HepG2 (cell line): ENCODE results near the gene ZNF446. TPM values are rescaled to one million over a fixed set of nuclear protein-coding genes. Genes with fewer than 3 reads are reported as not detected.
"Not testable (repeated sequence)": the region's sequence is repeated elsewhere in the genome, so short reads cannot be mapped to it uniquely, and the experiment has no call there.

ENCODE experiments used
- ATAC-seq: fragments of 200-7000 bp; cut with Tn5 transposase; 3 replicates; pipeline ENCODE4 v1.9.1; 2020; ENCODE audit warnings: mild to moderate bottlenecking, moderate library complexity
- BruUV-seq: library from RNA; stranded (reverse); fragments of 400-500 nt; replicated peaks from 2 replicates; lab custom pipeline; 2021; lab: Mats Ljungman, UMichigan
- CTCF ChIA-PET: fragments of 300-600 bp; formaldehyde crosslinking; extraction: SDS; loops from one replicate; lab custom pipeline; 2021; ENCODE audit warnings: low total read pairs, inconsistent platforms, low intra/inter-chr PET ratio; lab: Yijun Ruan, JAX
- POLR2A ChIA-PET: fragments of 350-600 bp; sonication (Branson Sonifier 250); formaldehyde crosslinking; loops from one replicate; lab custom pipeline; 2020; ENCODE audit warnings: antibody characterized with exemption, inconsistent platforms; lab: Yijun Ruan, JAX
- DNase-seq: peaks from one replicate; pipeline ENCODE4 v3.0.0-alpha.2; 2015; ENCODE audit warnings: low spot score
- FAIRE-seq: peaks from 3 replicates; lab custom pipeline; 2011; peaks lifted over from hg19 to GRCh38; lab: Jason Lieb, UNC
- H2AFZ ChIP-seq: one replicate; pipeline ENCODE4 v1.6.1; 2011; ENCODE audit warnings: low read length, inconsistent platforms
- H3K27ac ChIP-seq: fragments of 300-600 bp; 3 replicates; pipeline ENCODE4 v1.8.0; 2011; ENCODE audit warnings: mixed run types, mild to moderate bottlenecking, mixed read lengths, low read length, inconsistent platforms; ENCODE audit not compliant: insufficient read depth; ENCODE audit errors: extremely low read length
- H3K27me3 ChIP-seq, 2 experiments: fragments of 200-600 bp in 1 of 2; 2 replicates in 1 of 2; 3 replicates in 1 of 2; pipeline versions ENCODE4 v1.6.0 to v1.8.0; 2011; ENCODE audit warnings: low read length in 2 of 2, mild to moderate bottlenecking in 2 of 2, moderate library complexity in 2 of 2, inconsistent platforms in 1 of 2; ENCODE audit not compliant: insufficient read depth in 2 of 2, control insufficient read depth in 1 of 2
- H3K36me3 ChIP-seq, 2 experiments: fragments of 200-600 bp in 1 of 2; replicated peaks in 1 of 2; 2 replicates in 1 of 2; 3 replicates in 1 of 2; pipeline versions ENCODE4 v1.5.1 to v1.8.0; 2011; ENCODE audit warnings: low read length in 2 of 2, inconsistent platforms in 1 of 2; ENCODE audit not compliant: insufficient read depth in 2 of 2, control insufficient read depth in 1 of 2
- H3K4me1 ChIP-seq: 2 replicates; pipeline ENCODE4 v1.5.1; 2012; ENCODE audit warnings: low read length, inconsistent platforms; ENCODE audit not compliant: insufficient read depth
- H3K4me2 ChIP-seq: 2 replicates; pipeline ENCODE4 v1.6.0; 2011; ENCODE audit warnings: low read depth, low read length, inconsistent platforms
- H3K4me3 ChIP-seq, 3 experiments: fragments of 200-600 bp in 1 of 3; sonication (generic), shearing (Covaris generic) in 1 of 3; replicated peaks in 1 of 3; 2 replicates each; pipeline ENCODE4 v1.5.1; 2011 to 2016; ENCODE audit warnings: low read length in 3 of 3, inconsistent platforms in 2 of 3, low read depth in 2 of 3, mild to moderate bottlenecking in 2 of 3, control low read depth in 1 of 3, mixed read lengths in 1 of 3; ENCODE audit not compliant: insufficient read depth in 1 of 3
- H3K79me2 ChIP-seq: one replicate; pipeline ENCODE4 v1.6.1; 2011; ENCODE audit warnings: low read length, inconsistent platforms; ENCODE audit not compliant: insufficient read depth
- H3K9ac ChIP-seq: 2 replicates; pipeline ENCODE4 v1.6.0; 2011; ENCODE audit warnings: mild to moderate bottlenecking, low read depth, low read length, inconsistent platforms; ENCODE audit not compliant: insufficient read depth
- H3K9me3 ChIP-seq: 2 replicates; pipeline ENCODE4 v1.5.1; 2012; ENCODE audit warnings: mild to moderate bottlenecking, low read length
- H4K20me1 ChIP-seq: 2 replicates; pipeline ENCODE4 v1.6.0; 2011; ENCODE audit warnings: inconsistent platforms, mild to moderate bottlenecking, low read length, moderate library complexity; ENCODE audit not compliant: insufficient read depth
- NFYB ChIP-seq: sonication (generic); formaldehyde crosslinking; IDR thresholded peaks from 2 replicates; pipeline ENCODE4 v1.4.0; 2020; ENCODE audit warnings: missing genetic modification reagents
- ZFP36 ChIP-seq: fragments of 150-350 bp; IDR thresholded peaks from 2 replicates; pipeline ENCODE4 v1.6.1; 2018; ENCODE audit warnings: borderline replicate concordance, low read length, low read depth; ENCODE audit not compliant: partially characterized antibody
- WGBS: methylation state at CpG from one replicate; pipeline ENCODE4 v1.1.6; 2017; ENCODE audit warnings: low lambda C conversion rate; 5-methylcytosine and 5-hydroxymethylcytosine counted together
- in situ Hi-C: cut with HindIII; loops from 2 replicates; pipeline ENCODE4 v1.10.0; 2017; ENCODE audit warnings: low pct_unique_long_range_greater_than_20kb; ENCODE audit not compliant: extremely low pct_ligation_motif_present
- intact Hi-C: fragments of 100-400 bp; cut with micrococcal nuclease; formaldehyde crosslinking; loops from one replicate; pipeline ENCODE4 v1.10.0; 2022; ENCODE audit not compliant: unreplicated experiment
- polyA plus RNA-seq, 8 experiments: library from polyadenylated mRNA; depleted of rRNA in 3 of 8; stranded (reverse) in 7 of 8; unstranded in 1 of 8; fragments of >200 nt; fragmentation: Illumina TruSeq in 4 of 8; extraction: Trizol in 4 of 8; gene quantifications; 2 replicates each; pipeline versions ENCODE4 v1.2.1 to v1.2.3, GENCODE V29; 2011 to 2016; ENCODE audit warnings: low read depth in 4 of 8, missing spikeins in 1 of 8, mixed read lengths in 1 of 8; ENCODE audit not compliant: insufficient read depth in 1 of 8
- total RNA-seq, 5 experiments: library from RNA; depleted of rRNA; stranded (reverse); fragments of >200 nt; fragmentation: Illumina TruSeq; extraction: Trizol; gene quantifications; 2 replicates each; pipeline ENCODE4 v1.2.3, GENCODE V29; 2016; ENCODE audit warnings: low read depth in 1 of 5

Gene ZNF446
- total and polyA plus RNA-seq, 2 of the 13 experiments (the other 11 are each of a cell fraction or from before 2014, with no cell fraction given): 3.0 to 3.6 TPM

GRCh38 chr19:58442986-58443385 is 33.2 kb upstream of the ZNF446 start:
- POLR2A ChIA-PET: interaction anchor here (1.0 kb wide), 1 partner anchor 34 kb away, joined by 3 read pairs; the partner anchor contains the start of gene ZNF584

GRCh38 chr19:58448860-58449259 is 27.3 kb upstream of the ZNF446 start:
- H3K4me3 ChIP-seq, BruUV-seq, intact Hi-C loops, H3K27ac ChIP-seq, H3K9ac ChIP-seq, H3K36me3 ChIP-seq, H4K20me1 ChIP-seq, ATAC-seq, H3K79me2 ChIP-seq, POLR2A ChIA-PET, H3K27me3 ChIP-seq, in situ Hi-C loops, CTCF ChIA-PET, H2AFZ ChIP-seq, FAIRE-seq, DNase-seq, H3K4me1 ChIP-seq, H3K4me2 ChIP-seq: not testable (repeated sequence)
- WGBS: 53% methylated on average over 3 of the region's 3 CpGs
- peaks cover 21% of the 10 kb centered on the region for H3K9me3 ChIP-seq
- TF ChIP-seq ZFP36: peak; percentile 63

More at GRCh38 chr19:58442986-58443385, 33.2 kb upstream of the ZNF446 start:
- intact Hi-C loops, H3K79me2 ChIP-seq, H3K27me3 ChIP-seq, H3K27ac ChIP-seq, ATAC-seq, H2AFZ ChIP-seq, H3K4me3 ChIP-seq, DNase-seq, H3K4me2 ChIP-seq, BruUV-seq, CTCF ChIA-PET, H4K20me1 ChIP-seq, FAIRE-seq, H3K4me1 ChIP-seq, H3K9me3 ChIP-seq, in situ Hi-C loops, H3K36me3 ChIP-seq, H3K9ac ChIP-seq: not testable (repeated sequence)
- WGBS: 52% methylated on average over 6 of the region's 7 CpGs
- peak; percentile 39; the same call in 1 of the 2 replicates for TF ChIP-seq NFYB

- WGBS: 24% methylated on average over 5 of the region's 5 CpGs
- H3K9me3 ChIP-seq: peaks cover 21% of the 10 kb centered on the region
- H3K9ac ChIP-seq, H2AFZ ChIP-seq, BruUV-seq, POLR2A ChIA-PET, ATAC-seq, H3K27ac ChIP-seq, CTCF ChIA-PET, in situ Hi-C loops, H3K36me3 ChIP-seq, H4K20me1 ChIP-seq, DNase-seq, H3K79me2 ChIP-seq, H3K4me3 ChIP-seq, H3K4me2 ChIP-seq, H3K4me1 ChIP-seq, H3K27me3 ChIP-seq, FAIRE-seq: not testable (repeated sequence)
- intact Hi-C loops: loop anchor here (2.0 to 5.0 kb wide), 2 partner anchors 17 to 43 kb away; partner anchors contain the start of genes ZNF324 and ZNF584
These were observed 26.2 kb upstream of the ZNF446 start for GRCh38 chr19:58449980-58450379.
